HEK293 (cell line): Measurements from ENCODE around the gene MTX1.
A peak's percentile ranks its signal among the peaks of the same experiment; 100 is the strongest.

ENCODE experiments used
- CTCF ChIA-PET: fragments of 350-600 bp; formaldehyde crosslinking; extraction: SDS; loops from one replicate; lab custom pipeline; 2021; ENCODE audit warnings: antibody characterized with exemption; lab: Yijun Ruan, JAX
- POLR2A ChIA-PET: fragments of 300-600 bp; formaldehyde crosslinking; extraction: SDS; loops from one replicate; lab custom pipeline; 2020; ENCODE audit warnings: antibody characterized with exemption, inconsistent platforms; lab: Yijun Ruan, JAX
- H3K27ac ChIP-seq: fragments of 200-500 bp; sonication (Bioruptor generic); 2 replicates; pipeline ENCODE4 v1.5.1; 2014; ENCODE audit warnings: low read depth, low read length, control low read depth, inconsistent platforms; ENCODE audit errors: extremely low read depth
- H3K36me3 ChIP-seq, 2 experiments: fragments of 200-500 bp in 1 of 2; sonication (Bioruptor generic) in 1 of 2; 1 replicate in 1 of 2; 2 replicates in 1 of 2; pipeline ENCODE4 v1.5.1; 2014 to 2017; ENCODE audit warnings: inconsistent platforms in 2 of 2, low read length in 2 of 2; ENCODE audit not compliant: control insufficient read depth in 2 of 2, insufficient read depth in 1 of 2
- H3K4me1 ChIP-seq: fragments of 200-500 bp; sonication (Bioruptor generic); 2 replicates; pipeline ENCODE4 v1.5.1; 2014; ENCODE audit warnings: mild to moderate bottlenecking, low read length, inconsistent platforms; ENCODE audit not compliant: control insufficient read depth, insufficient read depth
- H3K4me3 ChIP-seq: 2 replicates; pipeline ENCODE4 v1.5.1; 2011; ENCODE audit warnings: low read depth, mild to moderate bottlenecking, control low read depth, low read length, moderate library complexity
- H3K9me3 ChIP-seq: fragments of 200-500 bp; sonication (Bioruptor generic); 2 replicates; pipeline ENCODE4 v1.5.1; 2014; ENCODE audit warnings: low read depth, low read length, inconsistent platforms; ENCODE audit not compliant: control insufficient read depth, insufficient read depth
- BCL11A ChIP-seq: fragments of 450-650 bp; formaldehyde crosslinking; IDR thresholded peaks from 2 replicates; pipeline ENCODE4 v1.5.1; 2016; ENCODE audit warnings: low read depth, missing biosample characterization, missing genetic modification characterization
- BCL11B ChIP-seq: fragments of 450-650 bp; formaldehyde crosslinking; IDR thresholded peaks from 2 replicates; pipeline ENCODE4 v1.5.1; 2016; ENCODE audit warnings: low read depth, missing biosample characterization, missing genetic modification characterization
- KLF17 ChIP-seq: fragments of 450-650 bp; formaldehyde crosslinking; IDR thresholded peaks from 2 replicates; pipeline ENCODE4 v1.5.1; 2016; ENCODE audit warnings: missing biosample characterization, missing genetic modification characterization
- KLF7 ChIP-seq: fragments of 450-650 bp; formaldehyde crosslinking; IDR thresholded peaks from 2 replicates; pipeline ENCODE4 v1.5.1; 2016; ENCODE audit warnings: missing biosample characterization, missing genetic modification characterization, borderline replicate concordance
- SP7 ChIP-seq: fragments of 450-650 bp; formaldehyde crosslinking; IDR thresholded peaks from 2 replicates; pipeline ENCODE4 v1.5.1; 2016; ENCODE audit warnings: missing biosample characterization, missing genetic modification characterization
- ZNF211 ChIP-seq: fragments of 450-650 bp; formaldehyde crosslinking; IDR thresholded peaks from 2 replicates; pipeline ENCODE4 v1.5.1; 2016; ENCODE audit warnings: low read depth, missing biosample characterization, missing genetic modification characterization
- ZNF280D ChIP-seq: fragments of 450-650 bp; formaldehyde crosslinking; IDR thresholded peaks from 2 replicates; pipeline ENCODE4 v1.5.1; 2016; ENCODE audit warnings: missing biosample characterization, missing genetic modification characterization
- ZNF362 ChIP-seq: fragments of 450-650 bp; formaldehyde crosslinking; IDR thresholded peaks from 2 replicates; pipeline ENCODE4 v1.5.1; 2016; ENCODE audit warnings: missing biosample characterization, missing genetic modification characterization
- ZNF416 ChIP-seq: fragments of 450-650 bp; formaldehyde crosslinking; IDR thresholded peaks from 2 replicates; pipeline ENCODE4 v1.5.1; 2016; ENCODE audit warnings: missing biosample characterization, missing genetic modification characterization
- ZNF48 ChIP-seq: fragments of 450-650 bp; formaldehyde crosslinking; IDR thresholded peaks from 2 replicates; pipeline ENCODE4 v1.5.1; 2016; ENCODE audit warnings: missing biosample characterization, missing genetic modification characterization
- ZNF514 ChIP-seq: fragments of 450-650 bp; formaldehyde crosslinking; IDR thresholded peaks from 2 replicates; pipeline ENCODE4 v1.5.1; 2016; ENCODE audit warnings: missing biosample characterization, missing genetic modification characterization
- ZNF561 ChIP-seq: fragments of 450-650 bp; IDR thresholded peaks from 2 replicates; pipeline ENCODE4 v1.5.1; 2018; ENCODE audit warnings: missing biosample characterization, missing genetic modification characterization, borderline replicate concordance
- ZNF600 ChIP-seq: fragments of 450-650 bp; formaldehyde crosslinking; IDR thresholded peaks from 2 replicates; pipeline ENCODE4 v1.5.1; 2016; ENCODE audit warnings: missing biosample characterization, missing genetic modification characterization
- ZNF623 ChIP-seq: fragments of 450-650 bp; formaldehyde crosslinking; IDR thresholded peaks from 2 replicates; pipeline ENCODE4 v1.5.1; 2016; ENCODE audit warnings: missing biosample characterization, missing genetic modification characterization
- ZNF670 ChIP-seq: fragments of 450-650 bp; formaldehyde crosslinking; IDR thresholded peaks from 2 replicates; pipeline ENCODE4 v1.5.1; 2016; ENCODE audit warnings: missing biosample characterization, missing genetic modification characterization, low read depth
- ZNF837 ChIP-seq: fragments of 450-650 bp; formaldehyde crosslinking; IDR thresholded peaks from 2 replicates; pipeline ENCODE4 v1.5.1; 2016; ENCODE audit warnings: missing biosample characterization, missing genetic modification characterization
- ZSCAN18 ChIP-seq: fragments of 450-650 bp; formaldehyde crosslinking; IDR thresholded peaks from 2 replicates; pipeline ENCODE4 v1.5.1; 2016; ENCODE audit warnings: missing biosample characterization, missing genetic modification characterization

MTX1 gene

GRCh38 chr1:155177918-155178281, 30.6 kb upstream of the MTX1 start:
- Histone ChIP-seq H3K27ac (no peak overlapping the region), H3K4me1 (no peaks in the 10 kb centered on the region), H3K36me3 (no peaks in the 10 kb centered on the region), H3K4me3 (no peak overlapping the region), H3K9me3 (no peaks in the 10 kb centered on the region)
- ChIA-PET POLR2A (interaction anchor here (1.0 to 1.4 kb wide), 3 partner anchors 16 to 144 kb away, joined by 3 to 11 read pairs (median 4); no protein-coding TSS in a partner anchor), CTCF (interaction anchor here (0.6 to 4.3 kb wide), 5 partner anchors 15 to 415 kb away, joined by 3 to 49 read pairs (median 7); no protein-coding TSS in a partner anchor)
- TF ChIP-seq ZNF670 (tag by site-specific recombination) (no peak), ZNF561 (tag by site-specific recombination) (no peak), ZNF837 (tag by site-specific recombination) (no peak), ZNF514 (tag by site-specific recombination) (no peak), ZNF362 (tag by site-specific recombination) (no peak), ZNF48 (no peak), KLF7 (tag by site-specific recombination) (no peak), SP7 (no peak), ZNF280D (tag by site-specific recombination) (no peak), ZSCAN18 (no peak)

GRCh38 chr1:155178441-155179111, 29.9 kb upstream of the MTX1 start:
- no peak overlapping the region for H3K27ac ChIP-seq
- POLR2A ChIA-PET, result no interaction called here

GRCh38 chr1:155179112-155180031, 29.1 kb upstream of the MTX1 start:
- ChIA-PET POLR2A (interaction anchor here (1.5 kb wide), 1 partner anchor 14 kb away, joined by 4 read pairs; no protein-coding TSS in a partner anchor), CTCF (interaction anchor here (1.0 to 4.3 kb wide), 2 partner anchors 14 to 94 kb away, joined by 4 to 49 read pairs; no protein-coding TSS in a partner anchor)
- no peaks in the 10 kb centered on the region for H3K4me1 ChIP-seq
- H3K36me3 ChIP-seq, result no peaks in the 10 kb centered on the region
- peak; percentile 65 for TF ChIP-seq ZNF623 (tag by site-specific recombination)
- TF ChIP-seq ZNF211 (tag by site-specific recombination), result no peak
- no peak for TF ChIP-seq KLF17 (tag by site-specific recombination)
- no peak for TF ChIP-seq ZNF600 (tag by site-specific recombination)
- no peaks in the 10 kb centered on the region for H3K9me3 ChIP-seq
- no peak overlapping the region for H3K27ac ChIP-seq
- H3K4me3 ChIP-seq, result no peak overlapping the region

More at GRCh38 chr1:155178441-155179111, 29.9 kb upstream of the MTX1 start:
- CTCF ChIA-PET, result interaction anchor here (0.6 to 4.3 kb wide), 3 partner anchors 15 to 83 kb away, joined by 3 to 49 read pairs (median 7); no protein-coding TSS in a partner anchor
- no peaks in the 10 kb centered on the region for H3K9me3 ChIP-seq
- TF ChIP-seq BCL11B (tag by site-specific recombination), result peak; percentile 97
- TF ChIP-seq ZNF416 (tag by site-specific recombination), result no peak
- TF ChIP-seq BCL11A (tag by site-specific recombination), result peak; percentile 91
- H3K4me1 ChIP-seq, result no peaks in the 10 kb centered on the region
- H3K4me3 ChIP-seq, result no peak overlapping the region
- H3K36me3 ChIP-seq, result no peaks in the 10 kb centered on the region
